B cell (primary cell): ENCODE data around the gene TPST1. TPM values are rescaled to one million over a fixed set of nuclear protein-coding genes. Genes with fewer than 3 reads are reported as not detected.

Source experiments
- ATAC-seq: fragments of 200-7000 bp; cut with Tn5 transposase; one replicate; pipeline ENCODE4 v1.10.0; 2021; ENCODE audit warnings: low read depth, mild to moderate bottlenecking, moderate number of reproducible peaks, moderate library complexity
- CTCF ChIA-PET: fragments of 350-600 bp; sonication (Branson Sonifier 250); formaldehyde crosslinking; loops from one replicate; lab custom pipeline; 2021; ENCODE audit warnings: antibody characterized with exemption, inconsistent platforms; lab: Charles Lee
- POLR2A ChIA-PET: fragments of 350-600 bp; sonication (Branson Sonifier 250); formaldehyde crosslinking; loops from one replicate; lab custom pipeline; 2021; ENCODE audit warnings: antibody characterized with exemption; lab: Charles Lee
- DNase-seq: peaks from one replicate; pipeline ENCODE4 v3.0.0; 2013
- H2AFZ ChIP-seq: 2 replicates; pipeline ENCODE4 v1.6.1; 2012; ENCODE audit warnings: mild to moderate bottlenecking, low read depth, low read length; ENCODE audit not compliant: insufficient read depth, poor library complexity, severe bottlenecking
- H3K27ac ChIP-seq, 2 donors: 1 replicate in 1 of 2; 2 replicates in 1 of 2; pipeline ENCODE4 v1.5.1; 2012 to 2013; ENCODE audit warnings: low read length in 2 of 2, mild to moderate bottlenecking in 2 of 2, moderate library complexity in 1 of 2
- H3K27me3 ChIP-seq, 4 experiments: fragments of 200-600 bp in 1 of 4; sonication (generic) in 1 of 4; replicated peaks in 1 of 4; 1 replicate in 2 of 4; 2 replicates in 2 of 4; pipeline versions ENCODE4 v1.6.1 to v1.7.0; 2013 to 2016; ENCODE audit warnings: low read length in 3 of 4, mild to moderate bottlenecking in 2 of 4, mixed read lengths in 1 of 4, moderate library complexity in 1 of 4; ENCODE audit not compliant: insufficient read depth in 4 of 4, control insufficient read depth in 3 of 4; ENCODE audit errors: control extremely low read depth in 1 of 4
- H3K36me3 ChIP-seq, 2 experiments: replicated peaks in 1 of 2; 1 replicate in 1 of 2; 2 replicates in 1 of 2; pipeline versions ENCODE4 v1.6.1 to v1.7.1; 2013; ENCODE audit warnings: low read length in 1 of 2; ENCODE audit not compliant: insufficient read depth in 2 of 2, control insufficient read depth in 1 of 2; ENCODE audit errors: control extremely low read depth in 1 of 2, extremely low read depth in 1 of 2
- H3K4me1 ChIP-seq, 2 donors: fragments of 200-600 bp in 1 of 2; sonication (generic) in 1 of 2; 1 replicate in 1 of 2; 2 replicates in 1 of 2; pipeline versions ENCODE4 v1.5.1 to v1.6.1; 2013 to 2017; ENCODE audit warnings: low read length in 2 of 2; ENCODE audit not compliant: control insufficient read depth in 2 of 2, insufficient read depth in 2 of 2
- H3K4me2 ChIP-seq: replicated peaks from 2 replicates; pipeline ENCODE3; 2012; ENCODE audit warnings: mild to moderate bottlenecking, low read depth, low read length; ENCODE audit not compliant: poor library complexity, severe bottlenecking
- H3K4me3 ChIP-seq, 5 experiments: fragments of 200-600 bp in 1 of 5; sonication (generic) in 1 of 5; 1 replicate in 3 of 5; 2 replicates in 2 of 5; pipeline versions ENCODE4 v1.5.1 to v1.7.0; 2011 to 2016; ENCODE audit warnings: low read length in 4 of 5, mild to moderate bottlenecking in 4 of 5, low read depth in 2 of 5, control low read depth in 1 of 5, moderate library complexity in 1 of 5; ENCODE audit not compliant: insufficient read depth in 1 of 5; ENCODE audit errors: control extremely low read depth in 1 of 5, extremely low read depth in 1 of 5
- H3K79me2 ChIP-seq: fragments of 200-600 bp; sonication (generic); one replicate; pipeline ENCODE4 v1.6.0; 2016; ENCODE audit warnings: low read length; ENCODE audit not compliant: control insufficient read depth, insufficient read depth
- H3K9ac ChIP-seq: fragments of 200-600 bp; sonication (generic); 2 replicates; pipeline ENCODE4 v1.6.1; 2017; ENCODE audit warnings: mild to moderate bottlenecking, low read length, moderate library complexity
- H3K9me3 ChIP-seq, 3 donors: one replicate each; pipeline versions ENCODE4 v1.6.1 to v1.7.1; 2013; ENCODE audit warnings: low read length in 2 of 3; ENCODE audit not compliant: control insufficient read depth in 2 of 3, insufficient read depth in 1 of 3; ENCODE audit errors: control extremely low read depth in 1 of 3
- H4K20me1 ChIP-seq: 2 replicates; pipeline ENCODE4 v1.6.0; 2012; ENCODE audit warnings: mild to moderate bottlenecking, low read length; ENCODE audit not compliant: insufficient read depth, control insufficient read depth, poor library complexity, severe bottlenecking
- H3K27ac Mint-ChIP-seq: one replicate; pipeline ENCODE4 v1.8.0; 2021; ENCODE audit warnings: mixed read lengths
- H3K27me3 Mint-ChIP-seq: one replicate; pipeline ENCODE4 v1.8.0; 2021; ENCODE audit warnings: mixed read lengths
- H3K4me1 Mint-ChIP-seq: one replicate; pipeline ENCODE4 v1.8.0; 2021; ENCODE audit warnings: mixed read lengths
- H3K4me3 Mint-ChIP-seq: one replicate; pipeline ENCODE4 v1.8.0; 2021; ENCODE audit warnings: mixed read lengths
- H3K9me3 Mint-ChIP-seq: one replicate; pipeline ENCODE4 v1.8.0; 2022; ENCODE audit warnings: mixed read lengths; ENCODE audit not compliant: insufficient read depth
- CTCF ChIP-seq: fragments of 200-600 bp; IDR thresholded peaks from one replicate; pipeline ENCODE4 v1.8.0; 2022; ENCODE audit warnings: antibody characterized with exemption, mild to moderate bottlenecking
- EZH2 ChIP-seq: IDR thresholded peaks from 2 replicates; pipeline ENCODE4 v1.6.1; 2012; ENCODE audit warnings: borderline replicate concordance, low read depth, mild to moderate bottlenecking, moderate library complexity, low read length; ENCODE audit not compliant: insufficient read depth, poor library complexity, severe bottlenecking
- WGBS: methylation state at CpG from one replicate; pipeline ENCODE4 v1.1.5; 2013; ENCODE audit warnings: missing lambda C conversion rate; ENCODE audit not compliant: insufficient coverage; 5-methylcytosine and 5-hydroxymethylcytosine counted together
- intact Hi-C: fragments of 100-400 bp; cut with micrococcal nuclease; formaldehyde crosslinking; loops from one replicate; pipeline ENCODE4 v1.10.0; 2022
- polyA plus RNA-seq: library from polyadenylated mRNA; depleted of rRNA; stranded (reverse); fragments of >200 nt; gene quantifications from 2 replicates; pipeline ENCODE4 v1.2.3, GENCODE V29; 2012
- total RNA-seq, 2 donors: library from RNA; stranded (reverse); fragments of 120-200 nt in 1 of 2; gene quantifications; 1 replicate in 1 of 2; 2 replicates in 1 of 2; pipeline versions ENCODE4 v1.2.3 to v1.2.4, GENCODE V29; 2013 to 2022

Gene TPST1
- total and polyA plus RNA-seq, 2 donors (not counting 1 experiment from before 2014, with no cell fraction given) = 13.0 to 17.0 TPM

- intact Hi-C loops = no loop called here
Measured at GRCh38 chr7:66181329-66181728, 23.8 kb upstream of the TPST1 start.

GRCh38 chr7:66181845-66182244 is 23.3 kb upstream of the TPST1 start:
- H3K9ac ChIP-seq = no peak overlapping the region
- Mint-ChIP-seq H3K9me3 (peaks cover 3% of the 10 kb centered on the region), H3K27me3 (no peaks in the 10 kb centered on the region), H3K4me1 (no peaks in the 10 kb centered on the region), H3K27ac (no peak overlapping the region), H3K4me3 (no peak overlapping the region)
- H3K4me2 ChIP-seq = no peak overlapping the region
- no peaks in the 10 kb centered on the region for H3K36me3 ChIP-seq
- ChIA-PET CTCF (no interaction called here), POLR2A (no interaction called here)
- H3K9me3 ChIP-seq = peaks cover 0 to 16% (median 2%) of the 10 kb centered on the region in 3 donors
- no peak for DNase-seq
- H4K20me1 ChIP-seq = no peaks in the 10 kb centered on the region
- no peak overlapping the region for H3K4me3 ChIP-seq
- no peak for TF ChIP-seq EZH2
- TF ChIP-seq CTCF = no peak
- H3K27ac ChIP-seq = no peak overlapping the region
- H3K4me1 ChIP-seq = no peaks in the 10 kb centered on the region
- H2AFZ ChIP-seq = no peak overlapping the region
- no peaks in the 10 kb centered on the region for H3K27me3 ChIP-seq
- intact Hi-C loops = no loop called here
- no CpG with 5 or more reads among the region's 2 CpGs for WGBS
- H3K79me2 ChIP-seq = no peaks in the 10 kb centered on the region
- no peak for ATAC-seq

More at GRCh38 chr7:66181329-66181728, 23.8 kb upstream of the TPST1 start:
- no peaks in the 10 kb centered on the region for H3K36me3 ChIP-seq
- peaks cover 0 to 16% (median 2%) of the 10 kb centered on the region in 3 donors for H3K9me3 ChIP-seq
- H2AFZ ChIP-seq = no peak overlapping the region
- no peaks in the 10 kb centered on the region for H3K79me2 ChIP-seq
- no peak overlapping the region for H3K27ac Mint-ChIP-seq
- CTCF ChIA-PET = no interaction called here
- H3K27me3 ChIP-seq = no peaks in the 10 kb centered on the region
- no peak overlapping the region for H3K4me3 Mint-ChIP-seq
- H3K27ac ChIP-seq = no peak overlapping the region
- no peak for ATAC-seq
- H3K9me3 Mint-ChIP-seq = peaks cover 3% of the 10 kb centered on the region
- H3K4me2 ChIP-seq = no peak overlapping the region
- TF ChIP-seq EZH2 (no peak), CTCF (no peak)
- no peak for DNase-seq
- H3K27me3 Mint-ChIP-seq = no peaks in the 10 kb centered on the region
- H3K9ac ChIP-seq = no peak overlapping the region
- POLR2A ChIA-PET = no interaction called here
- no peaks in the 10 kb centered on the region for H3K4me1 Mint-ChIP-seq
- no peak overlapping the region for H3K4me3 ChIP-seq
- H4K20me1 ChIP-seq = no peaks in the 10 kb centered on the region
- H3K4me1 ChIP-seq = no peaks in the 10 kb centered on the region
